Neural cell (in vitro differentiated cells): ENCODE data around the gene NMB.

Source experiments
- CTCF ChIP-seq: fragments of 450-650 bp; IDR thresholded peaks from 2 replicates; pipeline ENCODE4 v1.5.1; 2014; ENCODE audit warnings: antibody characterized with exemption, mild to moderate bottlenecking, moderate library complexity; ENCODE audit not compliant: poor library complexity, severe bottlenecking
- EP300 ChIP-seq: fragments of 450-650 bp; conservative IDR thresholded peaks from 2 replicates; pipeline ENCODE4 v1.6.1; 2014; ENCODE audit warnings: antibody characterized with exemption, mild to moderate bottlenecking, moderate library complexity; ENCODE audit not compliant: poor library complexity, severe bottlenecking
- EZH2 ChIP-seq: fragments of 200-600, 300-800 bp; shearing (Covaris generic), sonication (generic); IDR thresholded peaks from 2 replicates; pipeline ENCODE4 v1.6.1; 2014; ENCODE audit warnings: antibody characterized with exemption, low read length, borderline replicate concordance, mild to moderate bottlenecking; ENCODE audit not compliant: insufficient read depth, poor library complexity, severe bottlenecking
- MXI1 ChIP-seq: fragments of 450-650 bp; conservative IDR thresholded peaks from 2 replicates; pipeline ENCODE4 v1.6.1; 2014; ENCODE audit warnings: antibody characterized with exemption, mild to moderate bottlenecking; ENCODE audit not compliant: poor library complexity, severe bottlenecking
- POLR2AphosphoS5 ChIP-seq: IDR thresholded peaks from 2 replicates; pipeline ENCODE4 v1.6.1; 2012
- RAD21 ChIP-seq: fragments of 450-650 bp; conservative IDR thresholded peaks from 2 replicates; pipeline ENCODE4 v1.6.1; 2014; ENCODE audit warnings: antibody characterized with exemption, mild to moderate bottlenecking, moderate library complexity
- SMC3 ChIP-seq: fragments of 450-650 bp; conservative IDR thresholded peaks from 2 replicates; pipeline ENCODE4 v1.6.1; 2014; ENCODE audit warnings: antibody characterized with exemption, mild to moderate bottlenecking, moderate library complexity; ENCODE audit not compliant: poor library complexity
- TAF1 ChIP-seq: IDR thresholded peaks from 2 replicates; pipeline ENCODE4 v1.6.1; 2012; ENCODE audit warnings: low read depth
- TF ChIP-seq, protein P1 (sequence below): IDR thresholded peaks from 2 replicates; pipeline ENCODE4 v1.6.1; 2012; ENCODE audit warnings: borderline replicate concordance

GRCh38 chr15:84608707-84609284 lies 49.2 kb downstream of the NMB start:
- no peak for TF ChIP-seq CTCF
- no peak for TF ChIP-seq RAD21
- TF ChIP-seq EP300 = no peak
- no peak for TF ChIP-seq EZH2
- no peak for TF ChIP-seq POLR2AphosphoS5
- TF ChIP-seq MXI1 = no peak
- no peak for TF ChIP-seq TAF1
- no peak for TF ChIP-seq SMC3
- TF ChIP-seq, protein P1, sequence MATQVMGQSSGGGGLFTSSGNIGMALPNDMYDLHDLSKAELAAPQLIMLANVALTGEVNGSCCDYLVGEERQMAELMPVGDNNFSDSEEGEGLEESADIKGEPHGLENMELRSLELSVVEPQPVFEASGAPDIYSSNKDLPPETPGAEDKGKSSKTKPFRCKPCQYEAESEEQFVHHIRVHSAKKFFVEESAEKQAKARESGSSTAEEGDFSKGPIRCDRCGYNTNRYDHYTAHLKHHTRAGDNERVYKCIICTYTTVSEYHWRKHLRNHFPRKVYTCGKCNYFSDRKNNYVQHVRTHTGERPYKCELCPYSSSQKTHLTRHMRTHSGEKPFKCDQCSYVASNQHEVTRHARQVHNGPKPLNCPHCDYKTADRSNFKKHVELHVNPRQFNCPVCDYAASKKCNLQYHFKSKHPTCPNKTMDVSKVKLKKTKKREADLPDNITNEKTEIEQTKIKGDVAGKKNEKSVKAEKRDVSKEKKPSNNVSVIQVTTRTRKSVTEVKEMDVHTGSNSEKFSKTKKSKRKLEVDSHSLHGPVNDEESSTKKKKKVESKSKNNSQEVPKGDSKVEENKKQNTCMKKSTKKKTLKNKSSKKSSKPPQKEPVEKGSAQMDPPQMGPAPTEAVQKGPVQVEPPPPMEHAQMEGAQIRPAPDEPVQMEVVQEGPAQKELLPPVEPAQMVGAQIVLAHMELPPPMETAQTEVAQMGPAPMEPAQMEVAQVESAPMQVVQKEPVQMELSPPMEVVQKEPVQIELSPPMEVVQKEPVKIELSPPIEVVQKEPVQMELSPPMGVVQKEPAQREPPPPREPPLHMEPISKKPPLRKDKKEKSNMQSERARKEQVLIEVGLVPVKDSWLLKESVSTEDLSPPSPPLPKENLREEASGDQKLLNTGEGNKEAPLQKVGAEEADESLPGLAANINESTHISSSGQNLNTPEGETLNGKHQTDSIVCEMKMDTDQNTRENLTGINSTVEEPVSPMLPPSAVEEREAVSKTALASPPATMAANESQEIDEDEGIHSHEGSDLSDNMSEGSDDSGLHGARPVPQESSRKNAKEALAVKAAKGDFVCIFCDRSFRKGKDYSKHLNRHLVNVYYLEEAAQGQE = no peak
